Endothelial cell of umbilical vein (primary cell): Measurements from ENCODE around the gene COL15A1. TPM values are rescaled to one million over a fixed set of nuclear protein-coding genes. Genes with fewer than 3 reads are reported as not detected.

Experiments used
- BruUV-seq: library from RNA; stranded (reverse); fragments of 400-500 nt; replicated peaks from 2 replicates; lab custom pipeline; 2021; lab: Mats Ljungman, UMichigan
- CTCF ChIA-PET: fragments of 300-600, 350-600 bp; sonication (Branson Sonifier 250); formaldehyde crosslinking; loops from one replicate; lab custom pipeline; 2021; ENCODE audit warnings: antibody characterized with exemption, inconsistent platforms; lab: Charles Lee
- POLR2A ChIA-PET: fragments of 300-600, 350-600 bp; sonication (Branson Sonifier 250); formaldehyde crosslinking; loops from one replicate; lab custom pipeline; 2021; ENCODE audit warnings: antibody characterized with exemption, inconsistent platforms; lab: Charles Lee
- DNase-seq: peaks from one replicate; pipeline ENCODE4 v3.0.0-alpha.2; 2011; ENCODE audit warnings: low read depth, low spot score
- FAIRE-seq: peaks from 2 replicates; lab custom pipeline; 2011; peaks lifted over from hg19 to GRCh38; lab: Jason Lieb, UNC
- H2AFZ ChIP-seq: 2 replicates; pipeline ENCODE4 v1.6.0; 2012; ENCODE audit warnings: low read depth, low read length, control low read depth, inconsistent platforms
- H3K27ac ChIP-seq: 2 replicates; pipeline ENCODE4 v1.5.1; 2011; ENCODE audit warnings: low read depth, mild to moderate bottlenecking, control low read depth, low read length, moderate library complexity; ENCODE audit not compliant: insufficient read depth
- H3K27me3 ChIP-seq, 2 experiments: 2 replicates each; pipeline versions ENCODE4 v1.6.0 to v1.6.1; 2011; ENCODE audit warnings: low read length in 2 of 2, mixed read lengths in 1 of 2; ENCODE audit not compliant: control insufficient read depth in 2 of 2, insufficient read depth in 2 of 2
- H3K36me3 ChIP-seq, 2 experiments: 2 replicates in 1 of 2; 3 replicates in 1 of 2; pipeline ENCODE4 v1.5.1; 2011; ENCODE audit warnings: low read length in 2 of 2, mild to moderate bottlenecking in 1 of 2, moderate library complexity in 1 of 2; ENCODE audit not compliant: control insufficient read depth in 2 of 2, insufficient read depth in 2 of 2; ENCODE audit errors: extremely low read depth in 1 of 2
- H3K4me1 ChIP-seq: 3 replicates; pipeline ENCODE4 v1.5.1; 2011; ENCODE audit warnings: mild to moderate bottlenecking, low read length; ENCODE audit not compliant: control insufficient read depth, insufficient read depth; ENCODE audit errors: extremely low read depth
- H3K4me2 ChIP-seq: 2 replicates; pipeline ENCODE4 v1.6.1; 2011; ENCODE audit warnings: low read length, control low read depth, mixed read lengths; ENCODE audit not compliant: insufficient read depth
- H3K4me3 ChIP-seq, 3 experiments: fragments of 200-600 bp in 1 of 3; sonication (generic), shearing (Covaris generic) in 1 of 3; replicated peaks in 1 of 3; 2 replicates each; pipeline ENCODE4 v1.5.1; 2011 to 2016; ENCODE audit warnings: control low read depth in 3 of 3, low read length in 3 of 3, mild to moderate bottlenecking in 2 of 3, inconsistent platforms in 1 of 3, low read depth in 1 of 3, moderate library complexity in 1 of 3; ENCODE audit not compliant: insufficient read depth in 1 of 3
- H3K79me2 ChIP-seq: 2 replicates; pipeline ENCODE4 v1.6.0; 2012; ENCODE audit warnings: low read length, inconsistent platforms; ENCODE audit not compliant: control insufficient read depth, insufficient read depth
- H3K9ac ChIP-seq: replicated peaks from 2 replicates; pipeline ENCODE3; 2011; ENCODE audit warnings: low read length, control low read depth; ENCODE audit not compliant: insufficient read depth; ENCODE audit errors: extremely low read depth
- H3K9me1 ChIP-seq: replicated peaks from 3 replicates; pipeline ENCODE4 v1.6.0; 2011; ENCODE audit warnings: mild to moderate bottlenecking, low read length; ENCODE audit not compliant: control insufficient read depth, insufficient read depth; ENCODE audit errors: extremely low read depth
- H3K9me3 ChIP-seq: replicated peaks from 2 replicates; pipeline ENCODE4 v1.5.1; 2012; ENCODE audit warnings: low read length, inconsistent platforms; ENCODE audit not compliant: control insufficient read depth, insufficient read depth
- H4K20me1 ChIP-seq: replicated peaks from 2 replicates; pipeline ENCODE3; 2011; ENCODE audit warnings: mild to moderate bottlenecking, low read length; ENCODE audit not compliant: control insufficient read depth, insufficient read depth; ENCODE audit errors: extremely low read depth
- EZH2 ChIP-seq: IDR thresholded peaks from 2 replicates; pipeline ENCODE4 v1.6.1; 2012; ENCODE audit warnings: borderline replicate concordance, low read depth, mild to moderate bottlenecking, moderate library complexity, low read length, inconsistent platforms; ENCODE audit not compliant: severe bottlenecking
- FOS ChIP-seq: IDR thresholded peaks from 2 replicates; pipeline ENCODE4 v1.6.1; 2011; ENCODE audit warnings: mild to moderate bottlenecking, low read length, moderate library complexity, borderline replicate concordance; ENCODE audit not compliant: insufficient read depth
- GATA2 ChIP-seq: IDR thresholded peaks from 2 replicates; pipeline ENCODE4 v1.7.0; 2011; ENCODE audit warnings: low read depth, mild to moderate bottlenecking, moderate library complexity, mixed read lengths, low read length; ENCODE audit not compliant: insufficient read length, insufficient read depth
- JUN ChIP-seq: IDR thresholded peaks from 2 replicates; pipeline ENCODE4 v1.6.1; 2011; ENCODE audit warnings: borderline replicate concordance, low read depth; ENCODE audit not compliant: insufficient read length, insufficient read depth
- MYC ChIP-seq: IDR thresholded peaks from one replicate; pipeline ENCODE4 v1.6.1; 2011; ENCODE audit warnings: mild to moderate bottlenecking, low read depth, low read length
- POLR2A ChIP-seq: IDR thresholded peaks from 2 replicates; pipeline ENCODE4 v1.6.1; 2012; ENCODE audit warnings: low read depth, mild to moderate bottlenecking, control low read depth, low read length
- POLR2AphosphoS5 ChIP-seq: IDR thresholded peaks from 2 replicates; pipeline ENCODE4 v1.6.1; 2012; ENCODE audit warnings: low read depth, mild to moderate bottlenecking, control low read depth, low read length, moderate library complexity; ENCODE audit not compliant: insufficient read depth
- dilution Hi-C: fragments of 300-500 bp; cut with MboI; formaldehyde crosslinking; loops from one replicate; pipeline ENCODE4 v1.15.0; 2019; ENCODE audit warnings: low sequenced_read_pairs; ENCODE audit not compliant: extremely low pct_ligation_motif_present
- intact Hi-C: fragments of 100-400 bp; cut with micrococcal nuclease; formaldehyde crosslinking; loops from one replicate; pipeline ENCODE4 v1.10.0; 2022
- polyA plus RNA-seq, 4 experiments: library from polyadenylated mRNA; depleted of rRNA in 3 of 4; stranded (reverse) in 3 of 4; unstranded in 1 of 4; fragments of >200 nt; gene quantifications; 2 replicates each; pipeline versions ENCODE4 v1.2.1 to v1.2.3, GENCODE V29; 2011 to 2012; ENCODE audit warnings: missing spikeins in 1 of 4
- total RNA-seq: library from RNA; stranded (reverse); gene quantifications from 2 replicates; pipeline ENCODE4 v1.2.3, GENCODE V29; 2021
- TF ChIP-seq, protein P1 (sequence below): IDR thresholded peaks from 2 replicates; pipeline ENCODE4 v1.6.1; 2011; ENCODE audit not compliant: insufficient read depth, insufficient read length
- TF ChIP-seq, protein P2 (sequence below), 2 donors: IDR thresholded peaks; 1 replicate in 1 of 2; 2 replicates in 1 of 2; pipeline ENCODE4 v1.5.1; 2011; ENCODE audit warnings: low read length in 2 of 2, mild to moderate bottlenecking in 2 of 2, moderate library complexity in 2 of 2, control low read depth in 1 of 2, inconsistent platforms in 1 of 2, low read depth in 1 of 2; ENCODE audit not compliant: insufficient read depth in 1 of 2; ENCODE audit errors: extremely low read depth in 1 of 2

The COL15A1 gene
- total and polyA plus RNA-seq, 2 donors (not counting 3 experiments of a cell fraction or from before 2014, with no cell fraction given) = not detected

DNA sequence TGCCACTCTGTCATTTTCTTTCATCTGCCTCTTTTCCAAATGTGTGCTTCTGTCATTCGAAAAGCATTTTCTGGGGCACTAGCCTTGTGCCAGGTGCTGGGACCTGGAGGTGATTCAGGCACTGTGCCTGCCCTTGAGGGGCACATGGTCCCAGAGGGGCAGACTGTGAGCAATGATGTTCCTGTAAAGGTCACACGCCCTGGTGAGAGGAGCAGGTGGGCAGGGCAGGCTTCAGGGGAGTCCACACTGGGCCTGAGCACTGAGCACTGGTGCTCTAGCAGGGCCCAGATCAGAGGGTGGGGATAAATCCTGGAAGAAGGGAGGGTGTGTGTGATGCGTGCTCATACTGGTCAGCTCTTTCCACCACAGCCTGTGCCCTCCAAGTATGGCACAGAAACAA is 77.8 kb downstream of the COL15A1 start:
- no peak overlapping the region for H3K4me2 ChIP-seq
- DNase-seq (no peak), FAIRE-seq (no peak)
- H3K4me3 ChIP-seq = no peak overlapping the region
- H3K9ac ChIP-seq = no peak overlapping the region
- H3K36me3 ChIP-seq = no peaks in the 10 kb centered on the region
- intact Hi-C loops = no loop called here
- ChIA-PET POLR2A (no interaction called here), CTCF (no interaction called here)
- TF ChIP-seq, protein P1, sequence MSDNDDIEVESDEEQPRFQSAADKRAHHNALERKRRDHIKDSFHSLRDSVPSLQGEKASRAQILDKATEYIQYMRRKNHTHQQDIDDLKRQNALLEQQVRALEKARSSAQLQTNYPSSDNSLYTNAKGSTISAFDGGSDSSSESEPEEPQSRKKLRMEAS = no peak
- TF ChIP-seq JUN (no peak), POLR2A (no peak), POLR2AphosphoS5 (no peak), GATA2 (no peak), MYC (no peak), EZH2 (no peak)
- no peaks in the 10 kb centered on the region for H3K9me3 ChIP-seq
- H3K4me1 ChIP-seq = no peaks in the 10 kb centered on the region
- no peaks in the 10 kb centered on the region for H3K9me1 ChIP-seq
- H2AFZ ChIP-seq = no peak overlapping the region
- no peak overlapping the region for H3K27ac ChIP-seq
- H3K27me3 ChIP-seq = no peaks in the 10 kb centered on the region
- H3K79me2 ChIP-seq = no peaks in the 10 kb centered on the region
- BruUV-seq = no TSS peak
- H4K20me1 ChIP-seq = no peaks in the 10 kb centered on the region
- dilution Hi-C loops = no loop called here

DNA sequence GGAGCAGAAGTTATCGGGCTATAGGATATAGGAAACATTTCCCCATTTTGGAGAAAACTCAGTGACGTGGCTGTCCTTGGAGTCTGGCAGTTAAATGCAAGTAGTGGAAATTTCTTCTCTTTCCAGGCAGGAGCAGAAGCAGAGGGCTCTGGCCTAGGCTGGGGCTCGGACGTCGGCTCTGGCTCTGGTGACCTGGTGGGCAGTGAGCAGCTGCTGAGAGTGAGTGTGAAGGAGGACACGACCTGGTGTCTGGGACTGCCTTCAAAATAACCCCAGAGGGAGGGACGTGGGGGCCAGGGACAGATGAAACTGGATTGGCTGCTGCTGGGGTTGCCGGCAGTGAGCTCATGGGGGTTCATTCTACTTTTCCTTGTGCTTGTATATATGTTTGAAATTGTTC is 79.5 kb downstream of the COL15A1 start:
- H3K27me3 ChIP-seq = no peaks in the 10 kb centered on the region
- intact Hi-C loops = no loop called here
- no TSS peak for BruUV-seq
- H3K4me1 ChIP-seq = no peaks in the 10 kb centered on the region
- H3K9ac ChIP-seq = no peak overlapping the region
- H3K79me2 ChIP-seq = no peaks in the 10 kb centered on the region
- DNase-seq (no peak), FAIRE-seq (no peak)
- dilution Hi-C loops = no loop called here
- TF ChIP-seq MYC (no peak), FOS (no peak), POLR2AphosphoS5 (no peak), JUN (no peak), EZH2 (no peak), POLR2A (no peak), GATA2 (no peak)
- TF ChIP-seq, protein P2, sequence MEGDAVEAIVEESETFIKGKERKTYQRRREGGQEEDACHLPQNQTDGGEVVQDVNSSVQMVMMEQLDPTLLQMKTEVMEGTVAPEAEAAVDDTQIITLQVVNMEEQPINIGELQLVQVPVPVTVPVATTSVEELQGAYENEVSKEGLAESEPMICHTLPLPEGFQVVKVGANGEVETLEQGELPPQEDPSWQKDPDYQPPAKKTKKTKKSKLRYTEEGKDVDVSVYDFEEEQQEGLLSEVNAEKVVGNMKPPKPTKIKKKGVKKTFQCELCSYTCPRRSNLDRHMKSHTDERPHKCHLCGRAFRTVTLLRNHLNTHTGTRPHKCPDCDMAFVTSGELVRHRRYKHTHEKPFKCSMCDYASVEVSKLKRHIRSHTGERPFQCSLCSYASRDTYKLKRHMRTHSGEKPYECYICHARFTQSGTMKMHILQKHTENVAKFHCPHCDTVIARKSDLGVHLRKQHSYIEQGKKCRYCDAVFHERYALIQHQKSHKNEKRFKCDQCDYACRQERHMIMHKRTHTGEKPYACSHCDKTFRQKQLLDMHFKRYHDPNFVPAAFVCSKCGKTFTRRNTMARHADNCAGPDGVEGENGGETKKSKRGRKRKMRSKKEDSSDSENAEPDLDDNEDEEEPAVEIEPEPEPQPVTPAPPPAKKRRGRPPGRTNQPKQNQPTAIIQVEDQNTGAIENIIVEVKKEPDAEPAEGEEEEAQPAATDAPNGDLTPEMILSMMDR (IDR thresholded peaks at IDR 0.05; ENCODE audit: extremely low read depth in 1 of 2, insufficient read depth in 1 of 2, low read depth in 1 of 2, low read length in 2 of 2) = no peak
- TF ChIP-seq, protein P1 = no peak
- no peak overlapping the region for H3K4me2 ChIP-seq
- ChIA-PET CTCF (no interaction called here), POLR2A (no interaction called here)
- no peak overlapping the region for H3K4me3 ChIP-seq
- H3K9me3 ChIP-seq = no peaks in the 10 kb centered on the region
- no peaks in the 10 kb centered on the region for H3K36me3 ChIP-seq
- no peaks in the 10 kb centered on the region for H3K9me1 ChIP-seq
- no peaks in the 10 kb centered on the region for H4K20me1 ChIP-seq
- H3K27ac ChIP-seq = no peak overlapping the region
- no peak overlapping the region for H2AFZ ChIP-seq
